ENCODE data around the gene MBP. TPM values are rescaled to one million over a fixed set of nuclear protein-coding genes. Genes with fewer than 3 reads are reported as not detected.

The MBP gene
- polyA plus RNA-seq, 3 donors from 2014 or later: 187 to 403 (median 297) TPM

- peaks cover 0 to 47% (median 45%) of the 10 kb centered on the region in 3 donors for H3K27me3 Mint-ChIP-seq (ENCODE audit: low read depth in 3 of 3)
- H3K36me3 Mint-ChIP-seq: peaks cover 4 to 38% (median 13%) of the 10 kb centered on the region in 3 donors
- peaks cover 100% of the 10 kb centered on the region in 2 donors for H3K4me1 Mint-ChIP-seq
- H3K27ac Mint-ChIP-seq: peak overlapping the region; percentile 94 to 99 (median 99)
- peak overlapping the region; percentile 69 to 91 (median 73) for H3K4me3 Mint-ChIP-seq
- no peaks in the 10 kb centered on the region for H3K9me3 Mint-ChIP-seq
- DNase-seq: peak; percentile 78 to 84 (median 80)
Observed at GRCh38 chr18:77071711-77072292, 60.8 kb downstream of the MBP start.

GRCh38 chr18:77071061-77071460, 61.5 kb downstream of the MBP start:
- H3K27me3 Mint-ChIP-seq (ENCODE audit: low read depth in 3 of 3): peaks cover 0 to 50% (median 48%) of the 10 kb centered on the region in 3 donors
- no peaks in the 10 kb centered on the region for H3K9me3 Mint-ChIP-seq
- H3K4me1 Mint-ChIP-seq: peaks cover 100% of the 10 kb centered on the region in 2 donors
- H3K27ac Mint-ChIP-seq: peak overlapping the region; percentile 94 to 99 (median 99)
- peak in 1 of 3 donors; percentile 39 for DNase-seq
- peaks cover 0 to 37% (median 16%) of the 10 kb centered on the region in 3 donors for H3K36me3 Mint-ChIP-seq
- H3K4me3 Mint-ChIP-seq: peak overlapping the region; percentile 69 to 91 (median 73)

- peak overlapping the region; percentile 94 to 99 (median 99) for H3K27ac Mint-ChIP-seq
- peak overlapping the region; percentile 69 to 91 (median 73) for H3K4me3 Mint-ChIP-seq
- H3K9me3 Mint-ChIP-seq: no peaks in the 10 kb centered on the region
- H3K27me3 Mint-ChIP-seq (ENCODE audit: low read depth in 3 of 3): peaks cover 0 to 53% (median 53%) of the 10 kb centered on the region in 3 donors
- DNase-seq: no peak
- peaks cover 2 to 41% (median 19%) of the 10 kb centered on the region in 3 donors for H3K36me3 Mint-ChIP-seq
- peaks cover 100% of the 10 kb centered on the region in 2 donors for H3K4me1 Mint-ChIP-seq
Observed at GRCh38 chr18:77070627-77071026, 62.0 kb downstream of the MBP start.

- Mint-ChIP-seq H3K4me3 (peak overlapping the region; percentile 69 to 84 (median 73)), H3K27ac (peak overlapping the region; percentile 94 to 99 (median 99)), H3K36me3 (peaks cover 6 to 42% (median 24%) of the 10 kb centered on the region in 3 donors), H3K4me1 (peaks cover 100% of the 10 kb centered on the region in 2 donors), H3K27me3 (ENCODE audit: low read depth in 3 of 3) (peaks cover 0 to 58% (median 56%) of the 10 kb centered on the region in 3 donors), H3K9me3 (no peaks in the 10 kb centered on the region)
- peak; percentile 70 to 76 (median 71) for DNase-seq
Observed at GRCh38 chr18:77069931-77070330, 62.7 kb downstream of the MBP start.

GRCh38 chr18:77069482-77069881, 63.1 kb downstream of the MBP start:
- Mint-ChIP-seq H3K36me3 (peaks cover 9 to 46% (median 29%) of the 10 kb centered on the region in 3 donors), H3K4me1 (peaks cover 100% of the 10 kb centered on the region in 2 donors), H3K27me3 (ENCODE audit: low read depth in 3 of 3) (peaks cover 0 to 58% (median 56%) of the 10 kb centered on the region in 3 donors), H3K4me3 (peak overlapping the region; percentile 69 to 84 (median 73)), H3K9me3 (no peaks in the 10 kb centered on the region), H3K27ac (peak overlapping the region; percentile 94 to 99 (median 99))
- DNase-seq: no peak

GRCh38 chr18:77068321-77069312, 64.0 kb downstream of the MBP start:
- peaks cover 2 to 59% (median 55%) of the 10 kb centered on the region in 3 donors for H3K27me3 Mint-ChIP-seq (ENCODE audit: low read depth in 3 of 3)
- peak overlapping the region; percentile 69 to 84 (median 73) for H3K4me3 Mint-ChIP-seq
- peak in 2 of 3 donors; percentile 50 to 56 for DNase-seq
- H3K27ac Mint-ChIP-seq: peak overlapping the region; percentile 94 to 99 (median 99)
- peaks cover 100% of the 10 kb centered on the region in 2 donors for H3K4me1 Mint-ChIP-seq
- H3K9me3 Mint-ChIP-seq: no peaks in the 10 kb centered on the region
- peaks cover 15 to 54% (median 35%) of the 10 kb centered on the region in 3 donors for H3K36me3 Mint-ChIP-seq

GRCh38 chr18:77067291-77068061, 65.1 kb downstream of the MBP start:
- H3K4me3 Mint-ChIP-seq: peak overlapping the region; percentile 69 to 84 (median 73)
- peaks cover 7 to 66% (median 62%) of the 10 kb centered on the region in 3 donors for H3K27me3 Mint-ChIP-seq (ENCODE audit: low read depth in 3 of 3)
- H3K36me3 Mint-ChIP-seq: peaks cover 23 to 66% (median 44%) of the 10 kb centered on the region in 3 donors
- H3K27ac Mint-ChIP-seq: peak overlapping the region; percentile 94 to 99 (median 99)
- peaks cover 100% of the 10 kb centered on the region in 2 donors for H3K4me1 Mint-ChIP-seq
- peak; percentile 84 to 88 (median 84) for DNase-seq
- H3K9me3 Mint-ChIP-seq: no peaks in the 10 kb centered on the region

GRCh38 chr18:77066689-77067088, 65.9 kb downstream of the MBP start:
- H3K27ac Mint-ChIP-seq: peak overlapping the region; percentile 94 to 99 (median 99)
- no peak for DNase-seq
- H3K27me3 Mint-ChIP-seq (ENCODE audit: low read depth in 3 of 3): peaks cover 8 to 66% (median 63%) of the 10 kb centered on the region in 3 donors
- H3K4me3 Mint-ChIP-seq: peak overlapping the region; percentile 69 to 84 (median 73)
- H3K36me3 Mint-ChIP-seq: peaks cover 25 to 64% (median 50%) of the 10 kb centered on the region in 3 donors
- peaks cover 100% of the 10 kb centered on the region in 2 donors for H3K4me1 Mint-ChIP-seq
- no peaks in the 10 kb centered on the region for H3K9me3 Mint-ChIP-seq

GRCh38 chr18:77066101-77066500, 66.5 kb downstream of the MBP start:
- Mint-ChIP-seq H3K9me3 (no peaks in the 10 kb centered on the region), H3K27ac (peak overlapping the region; percentile 94 to 99 (median 99)), H3K4me3 (peak overlapping the region; percentile 53 to 84 (median 71)), H3K27me3 (ENCODE audit: low read depth in 3 of 3) (peaks cover 14 to 66% (median 59%) of the 10 kb centered on the region in 3 donors), H3K36me3 (peaks cover 27 to 66% (median 52%) of the 10 kb centered on the region in 3 donors), H3K4me1 (peaks cover 100% of the 10 kb centered on the region in 2 donors)
- no peak for DNase-seq

GRCh38 chr18:77065221-77065981, 67.2 kb downstream of the MBP start:
- peaks cover 14 to 68% (median 57%) of the 10 kb centered on the region in 3 donors for H3K27me3 Mint-ChIP-seq (ENCODE audit: low read depth in 3 of 3)
- peak overlapping the region; percentile 94 to 99 (median 99) for H3K27ac Mint-ChIP-seq
- H3K9me3 Mint-ChIP-seq: no peaks in the 10 kb centered on the region
- peaks cover 100% of the 10 kb centered on the region in 2 donors for H3K4me1 Mint-ChIP-seq
- H3K4me3 Mint-ChIP-seq: peak overlapping the region; percentile 71 to 84 (median 76)
- peak; percentile 66 to 70 (median 66) for DNase-seq
- H3K36me3 Mint-ChIP-seq: peaks cover 29 to 64% (median 50%) of the 10 kb centered on the region in 3 donors

- H3K4me1 Mint-ChIP-seq: peaks cover 96 to 99% of the 10 kb centered on the region in 2 donors
- H3K9me3 Mint-ChIP-seq: no peaks in the 10 kb centered on the region
- peak overlapping the region; percentile 94 to 99 (median 99) for H3K27ac Mint-ChIP-seq
- DNase-seq: peak; percentile 71 to 74 (median 73)
- H3K27me3 Mint-ChIP-seq (ENCODE audit: low read depth in 3 of 3): peaks cover 14 to 55% (median 53%) of the 10 kb centered on the region in 3 donors
- H3K36me3 Mint-ChIP-seq: peaks cover 33 to 58% (median 48%) of the 10 kb centered on the region in 3 donors
- peak overlapping the region; percentile 73 to 86 (median 83) for H3K4me3 Mint-ChIP-seq
Observed at GRCh38 chr18:77063260-77063659, 69.3 kb downstream of the MBP start.

- peak; percentile 75 to 78 (median 75) for DNase-seq
- Mint-ChIP-seq H3K27ac (peak overlapping the region; percentile 94 to 99 (median 99)), H3K9me3 (no peaks in the 10 kb centered on the region), H3K4me1 (peaks cover 89 to 93% of the 10 kb centered on the region in 2 donors), H3K36me3 (peaks cover 33 to 58% (median 48%) of the 10 kb centered on the region in 3 donors), H3K27me3 (ENCODE audit: low read depth in 3 of 3) (peaks cover 14 to 49% (median 46%) of the 10 kb centered on the region in 3 donors), H3K4me3 (peak overlapping the region; percentile 73 to 86 (median 83))
Observed at GRCh38 chr18:77062518-77063003, 70.0 kb downstream of the MBP start.
